ENCODE results near the gene DTNB.

DTNB gene

GRCh38 chr2:25617948-25618646, 55.3 kb downstream of the DTNB start:
- Histone ChIP-seq H3K9me3 (no peaks in the 10 kb centered on the region), H3K4me1 (ENCODE audit: control insufficient read depth in 1 of 2, insufficient read depth in 1 of 2, low read depth in 1 of 2, low read length in 1 of 2) (peaks cover 0 to 7% of the 10 kb centered on the region in 2 experiments), H3K36me3 (no peaks in the 10 kb centered on the region), H3K27ac (no peak overlapping the region), H3K27me3 (no peaks in the 10 kb centered on the region), H3K4me3 (ENCODE audit: low read depth in 1 of 2, low read length in 1 of 2) (no peak overlapping the region)
- TF ChIP-seq, protein P1, sequence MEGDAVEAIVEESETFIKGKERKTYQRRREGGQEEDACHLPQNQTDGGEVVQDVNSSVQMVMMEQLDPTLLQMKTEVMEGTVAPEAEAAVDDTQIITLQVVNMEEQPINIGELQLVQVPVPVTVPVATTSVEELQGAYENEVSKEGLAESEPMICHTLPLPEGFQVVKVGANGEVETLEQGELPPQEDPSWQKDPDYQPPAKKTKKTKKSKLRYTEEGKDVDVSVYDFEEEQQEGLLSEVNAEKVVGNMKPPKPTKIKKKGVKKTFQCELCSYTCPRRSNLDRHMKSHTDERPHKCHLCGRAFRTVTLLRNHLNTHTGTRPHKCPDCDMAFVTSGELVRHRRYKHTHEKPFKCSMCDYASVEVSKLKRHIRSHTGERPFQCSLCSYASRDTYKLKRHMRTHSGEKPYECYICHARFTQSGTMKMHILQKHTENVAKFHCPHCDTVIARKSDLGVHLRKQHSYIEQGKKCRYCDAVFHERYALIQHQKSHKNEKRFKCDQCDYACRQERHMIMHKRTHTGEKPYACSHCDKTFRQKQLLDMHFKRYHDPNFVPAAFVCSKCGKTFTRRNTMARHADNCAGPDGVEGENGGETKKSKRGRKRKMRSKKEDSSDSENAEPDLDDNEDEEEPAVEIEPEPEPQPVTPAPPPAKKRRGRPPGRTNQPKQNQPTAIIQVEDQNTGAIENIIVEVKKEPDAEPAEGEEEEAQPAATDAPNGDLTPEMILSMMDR (IDR thresholded peaks at IDR 0.05), result no peak

- Histone ChIP-seq H3K4me1 (ENCODE audit: control insufficient read depth in 1 of 2, insufficient read depth in 1 of 2, low read depth in 1 of 2, low read length in 1 of 2) (peaks cover 0 to 7% of the 10 kb centered on the region in 2 experiments), H3K4me3 (ENCODE audit: low read depth in 1 of 2, low read length in 1 of 2) (no peak overlapping the region), H3K27me3 (no peaks in the 10 kb centered on the region), H3K36me3 (no peaks in the 10 kb centered on the region), H3K27ac (no peak overlapping the region), H3K9me3 (no peaks in the 10 kb centered on the region)
- TF ChIP-seq, protein P1 (IDR thresholded peaks at IDR 0.05), result no peak
Observed at GRCh38 chr2:25615920-25616319, 57.5 kb downstream of the DTNB start.

DNA sequence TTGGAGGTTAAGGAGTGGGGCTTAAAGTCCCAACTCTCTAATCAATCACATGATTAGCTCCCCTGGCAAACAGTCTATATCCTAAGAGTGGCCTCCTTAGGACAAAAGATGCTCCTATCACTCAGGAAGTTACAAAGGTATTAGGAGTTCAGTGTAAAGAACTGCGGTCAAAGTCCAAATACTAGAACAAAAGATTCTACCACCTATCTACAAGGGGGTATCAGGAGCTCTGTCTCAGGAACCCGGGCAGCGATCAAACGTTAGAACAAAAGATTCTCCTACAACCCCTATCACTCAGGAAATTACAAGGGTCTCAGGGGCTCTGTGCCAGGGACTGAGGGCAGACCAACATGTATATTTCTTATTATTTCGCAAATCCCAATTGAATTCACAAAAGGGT, 58.0 kb downstream of the DTNB start:
- TF ChIP-seq, protein P1 (IDR thresholded peaks at IDR 0.05), result no peak

GRCh38 chr2:25614711-25615110, 58.7 kb downstream of the DTNB start:
- TF ChIP-seq, protein P1 (IDR thresholded peaks at IDR 0.05), result no peak
- no peak overlapping the region for H3K4me3 ChIP-seq (ENCODE audit: low read depth in 1 of 2, low read length in 1 of 2)
- no peaks in the 10 kb centered on the region for H3K36me3 ChIP-seq
- H3K4me1 ChIP-seq (ENCODE audit: control insufficient read depth in 1 of 2, insufficient read depth in 1 of 2, low read depth in 1 of 2, low read length in 1 of 2), result peaks cover 0 to 7% of the 10 kb centered on the region in 2 experiments
- no peak overlapping the region for H3K27ac ChIP-seq
- no peaks in the 10 kb centered on the region for H3K27me3 ChIP-seq
- H3K9me3 ChIP-seq, result no peaks in the 10 kb centered on the region

More for the DNA sequence above, 58.0 kb downstream of the DTNB start:
- Histone ChIP-seq H3K4me3 (ENCODE audit: low read depth in 1 of 2, low read length in 1 of 2) (no peak overlapping the region), H3K9me3 (no peaks in the 10 kb centered on the region), H3K36me3 (no peaks in the 10 kb centered on the region), H3K27me3 (no peaks in the 10 kb centered on the region), H3K27ac (no peak overlapping the region), H3K4me1 (ENCODE audit: control insufficient read depth in 1 of 2, insufficient read depth in 1 of 2, low read depth in 1 of 2, low read length in 1 of 2) (peaks cover 0 to 7% of the 10 kb centered on the region in 2 experiments)

DNA sequence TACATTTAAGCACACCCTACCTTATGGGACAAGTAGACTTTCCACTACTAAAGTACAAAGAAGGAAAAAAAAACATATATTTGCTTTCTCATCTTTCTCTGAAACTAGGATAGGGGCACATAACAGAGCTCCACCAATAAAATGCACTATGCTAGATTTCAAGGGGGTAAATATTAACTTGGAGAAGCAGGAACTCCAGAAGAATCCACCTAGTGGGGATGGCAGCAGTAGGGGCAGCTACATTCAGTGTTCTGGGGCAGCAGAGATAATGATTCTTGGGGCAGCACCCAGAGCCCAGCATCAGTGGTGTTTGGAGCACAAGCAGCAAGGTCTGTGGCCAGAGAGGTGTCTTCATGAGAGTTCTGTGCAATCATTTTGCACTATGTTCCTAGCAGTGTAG, 64.7 kb downstream of the DTNB start:
- H3K9me3 ChIP-seq, result no peaks in the 10 kb centered on the region
- H3K36me3 ChIP-seq, result no peaks in the 10 kb centered on the region
- no peaks in the 10 kb centered on the region for H3K27me3 ChIP-seq
- TF ChIP-seq, protein P1 (IDR thresholded peaks at IDR 0.05), result no peak
- no peaks in the 10 kb centered on the region for H3K4me1 ChIP-seq (ENCODE audit: control insufficient read depth in 1 of 2, insufficient read depth in 1 of 2, low read depth in 1 of 2, low read length in 1 of 2)
- no peak overlapping the region for H3K4me3 ChIP-seq (ENCODE audit: low read depth in 1 of 2, low read length in 1 of 2)
- H3K27ac ChIP-seq, result no peak overlapping the region

Measured in neutrophil (primary cell).